OCI-LY1 (cell line): Measurements from ENCODE around the gene TERF2IP.

Experiments
- EZH2 ChIP-seq: fragments of 200-600 bp; sonication (generic), shearing (Covaris generic); IDR thresholded peaks from 2 replicates; pipeline ENCODE4 v1.8.0; 2017; ENCODE audit warnings: borderline replicate concordance, mixed run types, mild to moderate bottlenecking, antibody characterized with exemption, low read length, moderate library complexity, mixed read lengths
- TF ChIP-seq, protein P1 (sequence below): fragments of 200-600 bp; sonication (generic), shearing (Covaris generic); IDR thresholded peaks from 2 replicates; pipeline ENCODE4 v1.5.1; 2017; ENCODE audit warnings: mild to moderate bottlenecking, antibody characterized with exemption, low read length, moderate library complexity, mixed read lengths

DNA sequence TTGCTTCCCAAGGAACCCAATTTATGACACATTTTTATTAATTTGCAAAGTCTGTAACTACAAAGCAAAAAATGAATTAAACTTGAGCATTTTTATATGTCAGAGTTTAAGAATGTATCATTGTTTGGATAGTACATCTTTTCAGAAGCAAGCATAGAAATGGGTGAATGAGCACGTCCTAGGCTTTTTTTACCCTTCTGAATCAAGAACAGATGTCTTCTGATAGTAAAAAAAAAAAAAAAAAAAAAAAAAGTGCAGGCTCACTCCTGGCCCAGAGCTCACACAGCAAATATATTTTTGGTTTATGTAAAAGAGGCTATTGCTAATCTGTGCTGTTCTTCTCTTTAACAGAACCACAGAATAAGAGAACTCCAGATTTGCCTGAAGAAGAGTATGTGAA lies 6.3 kb downstream of the TERF2IP start:
- TF ChIP-seq, protein P1, sequence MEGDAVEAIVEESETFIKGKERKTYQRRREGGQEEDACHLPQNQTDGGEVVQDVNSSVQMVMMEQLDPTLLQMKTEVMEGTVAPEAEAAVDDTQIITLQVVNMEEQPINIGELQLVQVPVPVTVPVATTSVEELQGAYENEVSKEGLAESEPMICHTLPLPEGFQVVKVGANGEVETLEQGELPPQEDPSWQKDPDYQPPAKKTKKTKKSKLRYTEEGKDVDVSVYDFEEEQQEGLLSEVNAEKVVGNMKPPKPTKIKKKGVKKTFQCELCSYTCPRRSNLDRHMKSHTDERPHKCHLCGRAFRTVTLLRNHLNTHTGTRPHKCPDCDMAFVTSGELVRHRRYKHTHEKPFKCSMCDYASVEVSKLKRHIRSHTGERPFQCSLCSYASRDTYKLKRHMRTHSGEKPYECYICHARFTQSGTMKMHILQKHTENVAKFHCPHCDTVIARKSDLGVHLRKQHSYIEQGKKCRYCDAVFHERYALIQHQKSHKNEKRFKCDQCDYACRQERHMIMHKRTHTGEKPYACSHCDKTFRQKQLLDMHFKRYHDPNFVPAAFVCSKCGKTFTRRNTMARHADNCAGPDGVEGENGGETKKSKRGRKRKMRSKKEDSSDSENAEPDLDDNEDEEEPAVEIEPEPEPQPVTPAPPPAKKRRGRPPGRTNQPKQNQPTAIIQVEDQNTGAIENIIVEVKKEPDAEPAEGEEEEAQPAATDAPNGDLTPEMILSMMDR = no peak
- TF ChIP-seq EZH2 = no peak
